Astrocyte of the spinal cord (primary cell): ENCODE data around the gene DDAH1.

Experiments
- DNase-seq: peaks from one replicate; pipeline ENCODE4 v3.0.0; 2011; ENCODE audit warnings: low read depth, low spot score
- H3K4me3 ChIP-seq: 2 replicates; pipeline ENCODE4 v1.5.1; 2011; ENCODE audit warnings: low read depth, mild to moderate bottlenecking, low read length, moderate library complexity
- in situ Hi-C: cut with HindIII; loops from 2 replicates; pipeline ENCODE4 v1.10.0; 2017; ENCODE audit warnings: low sequenced_read_pairs
- TF ChIP-seq, protein P1 (sequence below): IDR thresholded peaks from 2 replicates; pipeline ENCODE4 v1.5.1; 2012; ENCODE audit warnings: low read depth, mild to moderate bottlenecking, low read length, inconsistent platforms

Gene DDAH1

GRCh38 chr1:85282424-85282823 is 182.5 kb downstream of the DDAH1 start:
- in situ Hi-C loops: no loop called here
- DNase-seq: no peak
- TF ChIP-seq, protein P1, sequence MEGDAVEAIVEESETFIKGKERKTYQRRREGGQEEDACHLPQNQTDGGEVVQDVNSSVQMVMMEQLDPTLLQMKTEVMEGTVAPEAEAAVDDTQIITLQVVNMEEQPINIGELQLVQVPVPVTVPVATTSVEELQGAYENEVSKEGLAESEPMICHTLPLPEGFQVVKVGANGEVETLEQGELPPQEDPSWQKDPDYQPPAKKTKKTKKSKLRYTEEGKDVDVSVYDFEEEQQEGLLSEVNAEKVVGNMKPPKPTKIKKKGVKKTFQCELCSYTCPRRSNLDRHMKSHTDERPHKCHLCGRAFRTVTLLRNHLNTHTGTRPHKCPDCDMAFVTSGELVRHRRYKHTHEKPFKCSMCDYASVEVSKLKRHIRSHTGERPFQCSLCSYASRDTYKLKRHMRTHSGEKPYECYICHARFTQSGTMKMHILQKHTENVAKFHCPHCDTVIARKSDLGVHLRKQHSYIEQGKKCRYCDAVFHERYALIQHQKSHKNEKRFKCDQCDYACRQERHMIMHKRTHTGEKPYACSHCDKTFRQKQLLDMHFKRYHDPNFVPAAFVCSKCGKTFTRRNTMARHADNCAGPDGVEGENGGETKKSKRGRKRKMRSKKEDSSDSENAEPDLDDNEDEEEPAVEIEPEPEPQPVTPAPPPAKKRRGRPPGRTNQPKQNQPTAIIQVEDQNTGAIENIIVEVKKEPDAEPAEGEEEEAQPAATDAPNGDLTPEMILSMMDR: no peak
- no peak overlapping the region for H3K4me3 ChIP-seq

DNA sequence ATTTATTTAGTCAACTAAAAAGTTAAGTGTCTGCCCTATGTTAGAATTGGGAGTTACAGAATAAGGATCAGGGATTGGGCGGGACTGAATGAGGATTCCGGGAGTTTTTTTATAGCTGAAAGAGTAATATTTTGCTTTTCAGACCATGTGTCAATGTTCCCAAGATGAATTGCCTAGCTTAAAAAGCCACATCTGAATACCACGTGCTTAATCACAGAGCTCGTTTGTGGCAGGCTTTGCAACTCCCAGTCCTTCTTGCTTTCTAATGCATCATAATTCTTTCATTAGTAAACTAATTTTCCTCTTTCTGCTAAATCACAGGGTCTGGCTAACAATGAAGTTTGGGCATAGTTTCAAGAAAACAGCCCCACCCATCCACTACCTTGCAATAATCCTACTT is 184.3 kb downstream of the DDAH1 start:
- in situ Hi-C loops: no loop called here
- TF ChIP-seq, protein P1: no peak
- no peak for DNase-seq
- no peak overlapping the region for H3K4me3 ChIP-seq

DNA sequence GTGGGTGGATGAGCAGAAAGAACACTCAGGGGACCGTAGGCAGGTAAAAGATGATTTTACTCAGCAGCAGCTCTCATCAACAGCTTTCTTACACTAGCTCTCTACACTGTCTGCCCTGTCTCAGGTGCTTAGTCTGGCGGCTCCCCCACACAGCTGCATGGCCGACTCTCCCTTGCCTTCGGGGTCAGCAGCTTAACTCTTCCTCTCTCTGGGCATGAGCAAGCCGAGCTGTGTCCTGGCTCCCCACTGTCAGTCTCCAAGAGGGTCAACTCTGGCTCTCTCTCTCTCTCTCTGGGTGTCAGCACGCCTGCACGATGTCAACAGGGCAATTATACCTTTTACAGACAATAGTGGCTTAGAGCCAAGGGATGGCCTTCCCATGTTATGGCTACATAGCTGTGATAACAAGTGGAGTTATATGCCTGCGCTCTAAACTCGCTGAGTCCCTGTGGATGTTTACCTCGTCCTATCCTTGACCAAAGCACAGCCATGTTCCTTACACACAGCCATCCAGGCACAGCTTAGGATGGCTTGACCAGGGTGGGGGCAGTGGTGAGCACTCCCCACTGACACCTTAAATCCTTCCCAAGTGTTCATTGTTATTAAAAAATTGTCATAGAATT is 185.4 kb downstream of the DDAH1 start:
- H3K4me3 ChIP-seq: no peak overlapping the region
- TF ChIP-seq, protein P1: no peak
- in situ Hi-C loops: no loop called here
- DNase-seq: no peak

DNA sequence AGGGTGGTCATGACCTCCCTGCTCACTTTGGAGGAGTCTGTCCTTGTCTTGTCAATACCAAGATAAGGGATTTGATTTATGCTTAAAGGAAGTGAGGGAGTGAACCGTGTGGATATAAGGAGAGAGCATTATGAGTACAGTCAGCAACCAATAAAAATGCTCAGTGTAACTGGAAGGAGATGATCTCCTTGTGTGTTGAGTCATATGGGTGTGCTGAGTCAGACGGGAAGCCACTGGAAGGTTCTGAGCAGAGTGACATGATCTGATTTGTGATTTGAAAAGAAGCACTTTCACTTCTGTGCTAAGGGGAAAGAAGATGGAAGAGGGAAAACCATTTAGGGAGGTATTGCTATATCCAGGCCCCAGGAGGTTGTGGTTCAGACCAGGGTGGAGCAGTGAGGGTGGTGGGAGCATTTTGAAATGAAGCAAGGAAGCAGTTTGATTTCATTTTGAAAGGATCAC is 186.1 kb downstream of the DDAH1 start:
- in situ Hi-C loops: no loop called here
- H3K4me3 ChIP-seq: no peak overlapping the region

DNA sequence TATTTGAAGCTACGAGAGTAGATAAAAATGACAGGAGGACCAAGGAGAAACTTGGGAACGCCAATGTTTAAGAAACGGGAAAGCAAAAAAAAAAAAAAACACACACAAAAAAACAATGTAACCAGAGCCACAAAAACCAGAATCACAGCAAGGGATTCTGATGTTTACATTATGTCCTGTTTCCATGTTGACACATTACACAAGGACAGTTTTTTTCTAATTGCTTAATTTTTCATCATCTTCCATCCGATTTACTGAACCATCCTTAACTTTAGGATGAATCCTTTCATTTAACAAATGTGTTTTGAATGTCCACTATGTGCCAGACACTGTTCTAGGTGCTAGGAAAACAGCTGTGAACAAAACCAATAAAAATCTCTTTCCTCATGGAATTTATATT is 187.2 kb downstream of the DDAH1 start:
- no peak overlapping the region for H3K4me3 ChIP-seq
- in situ Hi-C loops: no loop called here
- no peak for DNase-seq
- TF ChIP-seq, protein P1: no peak

More for the DNA sequence above, 186.1 kb downstream of the DDAH1 start:
- TF ChIP-seq, protein P1: no peak
- peak; percentile 92 for DNase-seq

- TF ChIP-seq, protein P1: no peak
- in situ Hi-C loops: no loop called here
- no peak for DNase-seq
- H3K4me3 ChIP-seq: peak overlapping the region; percentile 96
These were observed 187.8 kb downstream of the DDAH1 start for GRCh38 chr1:85276978-85277639.
